HepG2 (cell line): ENCODE measurements around the gene RHBDL1. TPM values are rescaled to one million over a fixed set of nuclear protein-coding genes. Genes with fewer than 3 reads are reported as not detected.

Source experiments
- ARID2 ChIP-seq: sonication (generic); formaldehyde crosslinking; IDR thresholded peaks from 2 replicates; pipeline ENCODE4 v1.8.1; 2022; ENCODE audit warnings: mild to moderate bottlenecking, missing genetic modification reagents, borderline replicate concordance
- CBX2 ChIP-seq, 2 experiments: fragments of 200-600 bp in 1 of 2; sonication (generic); formaldehyde crosslinking in 1 of 2; IDR thresholded peaks; 2 replicates each; pipeline versions ENCODE4 v1.7.0 to v1.8.1; 2018 to 2022; ENCODE audit warnings: low read depth in 2 of 2, low read length in 1 of 2, mild to moderate bottlenecking in 1 of 2, missing genetic modification reagents in 1 of 2
- EHMT2 ChIP-seq: fragments of 200-600 bp; sonication (generic); IDR thresholded peaks from 2 replicates; pipeline ENCODE4 v1.7.0; 2017; ENCODE audit warnings: antibody characterized with exemption, low read depth, low read length, borderline replicate concordance
- MAF1 ChIP-seq: sonication (generic); formaldehyde crosslinking; IDR thresholded peaks from 2 replicates; pipeline ENCODE4 v1.5.0; 2020; ENCODE audit warnings: missing genetic modification reagents, borderline replicate concordance
- MTA3 ChIP-seq: sonication (generic); formaldehyde crosslinking; IDR thresholded peaks from 2 replicates; pipeline ENCODE4 v1.4.0; 2020; ENCODE audit warnings: missing genetic modification reagents
- MYC ChIP-seq: sonication (generic); formaldehyde crosslinking; IDR thresholded peaks from 2 replicates; pipeline ENCODE4 v1.9.0; 2021; ENCODE audit warnings: missing genetic modification reagents, borderline replicate concordance
- PHF20 ChIP-seq: sonication (generic); formaldehyde crosslinking; IDR thresholded peaks from 2 replicates; pipeline ENCODE4 v1.5.0; 2020; ENCODE audit warnings: mild to moderate bottlenecking, missing genetic modification reagents
- REL ChIP-seq: sonication (generic); formaldehyde crosslinking; conservative IDR thresholded peaks from 2 replicates; pipeline ENCODE4 v1.8.0; 2022; ENCODE audit warnings: mild to moderate bottlenecking, missing genetic modification reagents, moderate library complexity
- SOX5 ChIP-seq: IDR thresholded peaks from 2 replicates; pipeline ENCODE4 v1.6.1; 2016; ENCODE audit warnings: borderline replicate concordance
- SRF ChIP-seq: IDR thresholded peaks from 2 replicates; pipeline ENCODE4 v1.6.1; 2011; ENCODE audit warnings: mild to moderate bottlenecking, low read depth, low read length, moderate library complexity
- ZBTB38 ChIP-seq: sonication (generic); formaldehyde crosslinking; IDR thresholded peaks from 2 replicates; pipeline ENCODE4 v1.5.1; 2020; ENCODE audit warnings: mild to moderate bottlenecking, missing genetic modification reagents
- ZIK1 ChIP-seq: sonication (generic); formaldehyde crosslinking; IDR thresholded peaks from 2 replicates; pipeline ENCODE4 v1.5.0; 2020; ENCODE audit warnings: mild to moderate bottlenecking, low read depth, missing genetic modification reagents, borderline replicate concordance
- ZNF20 ChIP-seq: sonication (generic); formaldehyde crosslinking; IDR thresholded peaks from 2 replicates; pipeline ENCODE4 v1.4.0; 2020; ENCODE audit warnings: mild to moderate bottlenecking, moderate library complexity, missing genetic modification reagents
- ZNF263 ChIP-seq: sonication (generic); formaldehyde crosslinking; IDR thresholded peaks from 2 replicates; pipeline ENCODE4 v1.4.0; 2020; ENCODE audit warnings: missing genetic modification reagents
- ZNF556 ChIP-seq: sonication (generic); formaldehyde crosslinking; IDR thresholded peaks from 2 replicates; pipeline ENCODE4 v1.4.0; 2020; ENCODE audit warnings: mild to moderate bottlenecking, missing genetic modification reagents, borderline replicate concordance
- ZNF772 ChIP-seq: sonication (generic); formaldehyde crosslinking; IDR thresholded peaks from 2 replicates; pipeline ENCODE4 v1.5.0; 2020; ENCODE audit warnings: mild to moderate bottlenecking, missing genetic modification reagents
- polyA plus RNA-seq, 8 experiments: library from polyadenylated mRNA; depleted of rRNA in 3 of 8; stranded (reverse) in 7 of 8; unstranded in 1 of 8; fragments of >200 nt; fragmentation: Illumina TruSeq in 4 of 8; extraction: Trizol in 4 of 8; gene quantifications; 2 replicates each; pipeline versions ENCODE4 v1.2.1 to v1.2.3, GENCODE V29; 2011 to 2016; ENCODE audit warnings: low read depth in 4 of 8, missing spikeins in 1 of 8, mixed read lengths in 1 of 8; ENCODE audit not compliant: insufficient read depth in 1 of 8
- total RNA-seq, 5 experiments: library from RNA; depleted of rRNA; stranded (reverse); fragments of >200 nt; fragmentation: Illumina TruSeq; extraction: Trizol; gene quantifications; 2 replicates each; pipeline ENCODE4 v1.2.3, GENCODE V29; 2016; ENCODE audit warnings: low read depth in 1 of 5
- TF ChIP-seq, protein P1 (sequence below): sonication (generic); formaldehyde crosslinking; IDR thresholded peaks from 2 replicates; pipeline ENCODE4 v1.8.1; 2023; ENCODE audit warnings: mild to moderate bottlenecking, missing genetic modification reagents
- TF ChIP-seq, protein P2 (sequence below): sonication (generic); formaldehyde crosslinking; IDR thresholded peaks from 2 replicates; pipeline ENCODE4 v1.8.0; 2022; ENCODE audit warnings: mild to moderate bottlenecking, missing genetic modification reagents, moderate library complexity
- TF ChIP-seq, protein P3 (sequence below): IDR thresholded peaks from 2 replicates; pipeline ENCODE4 v1.6.1; 2012; ENCODE audit warnings: low read length, improper control_type of control experiment
- TF ChIP-seq, protein P4 (sequence below): sonication (generic); formaldehyde crosslinking; IDR thresholded peaks from 2 replicates; pipeline ENCODE4 v1.4.0; 2020; ENCODE audit warnings: missing genetic modification reagents
- TF ChIP-seq, protein P5 (sequence below): sonication (generic); formaldehyde crosslinking; conservative IDR thresholded peaks from 2 replicates; pipeline ENCODE4 v1.8.1; 2023; ENCODE audit warnings: missing genetic modification reagents

The RHBDL1 gene
- total and polyA plus RNA-seq, 2 of the 13 experiments (the other 11 are each of a cell fraction or from before 2014, with no cell fraction given) = 1.8 to 3.8 TPM

DNA sequence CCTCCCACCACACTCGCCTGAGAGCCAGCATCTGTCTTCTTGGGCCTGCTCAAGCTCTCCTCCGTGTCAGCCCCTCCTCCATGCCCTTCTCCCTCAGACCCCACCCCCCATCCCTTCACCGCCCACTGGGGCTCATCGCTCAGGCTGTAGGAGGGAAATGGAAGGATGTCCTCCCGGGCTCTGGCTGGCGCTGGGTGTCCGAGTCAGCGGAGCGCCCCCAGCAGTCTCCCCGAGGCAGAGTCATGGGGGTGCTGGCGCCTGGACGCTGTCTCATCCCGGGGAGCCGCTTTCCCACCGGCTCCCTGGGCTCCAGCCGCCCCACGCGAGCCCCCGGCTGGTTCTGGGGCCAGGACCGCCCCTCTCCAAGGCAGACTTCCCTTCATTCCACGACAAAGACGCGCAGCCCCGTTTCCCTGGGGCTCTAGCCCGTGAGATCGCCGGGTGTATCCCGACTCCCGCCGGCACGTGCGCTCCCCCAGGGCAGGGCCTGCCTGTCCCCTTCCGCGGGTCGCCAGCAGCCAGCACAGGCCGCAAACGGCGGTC lies 45.0 kb downstream of the RHBDL1 start (continued):
- TF ChIP-seq, protein P1, sequence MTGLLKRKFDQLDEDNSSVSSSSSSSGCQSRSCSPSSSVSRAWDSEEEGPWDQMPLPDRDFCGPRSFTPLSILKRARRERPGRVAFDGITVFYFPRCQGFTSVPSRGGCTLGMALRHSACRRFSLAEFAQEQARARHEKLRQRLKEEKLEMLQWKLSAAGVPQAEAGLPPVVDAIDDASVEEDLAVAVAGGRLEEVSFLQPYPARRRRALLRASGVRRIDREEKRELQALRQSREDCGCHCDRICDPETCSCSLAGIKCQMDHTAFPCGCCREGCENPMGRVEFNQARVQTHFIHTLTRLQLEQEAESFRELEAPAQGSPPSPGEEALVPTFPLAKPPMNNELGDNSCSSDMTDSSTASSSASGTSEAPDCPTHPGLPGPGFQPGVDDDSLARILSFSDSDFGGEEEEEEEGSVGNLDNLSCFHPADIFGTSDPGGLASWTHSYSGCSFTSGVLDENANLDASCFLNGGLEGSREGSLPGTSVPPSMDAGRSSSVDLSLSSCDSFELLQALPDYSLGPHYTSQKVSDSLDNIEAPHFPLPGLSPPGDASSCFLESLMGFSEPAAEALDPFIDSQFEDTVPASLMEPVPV (CRISPR knock-in tag) = no peak
- no peak for TF ChIP-seq MAF1
- TF ChIP-seq PHF20 = no peak; the same call in 1 of the 2 replicates
- TF ChIP-seq MTA3 (CRISPR knock-in tag) = no peak
- TF ChIP-seq, protein P2, sequence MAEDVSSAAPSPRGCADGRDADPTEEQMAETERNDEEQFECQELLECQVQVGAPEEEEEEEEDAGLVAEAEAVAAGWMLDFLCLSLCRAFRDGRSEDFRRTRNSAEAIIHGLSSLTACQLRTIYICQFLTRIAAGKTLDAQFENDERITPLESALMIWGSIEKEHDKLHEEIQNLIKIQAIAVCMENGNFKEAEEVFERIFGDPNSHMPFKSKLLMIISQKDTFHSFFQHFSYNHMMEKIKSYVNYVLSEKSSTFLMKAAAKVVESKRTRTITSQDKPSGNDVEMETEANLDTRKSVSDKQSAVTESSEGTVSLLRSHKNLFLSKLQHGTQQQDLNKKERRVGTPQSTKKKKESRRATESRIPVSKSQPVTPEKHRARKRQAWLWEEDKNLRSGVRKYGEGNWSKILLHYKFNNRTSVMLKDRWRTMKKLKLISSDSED (CRISPR knock-in tag) = 0 out of 2 replicates have a peak, but pooled peaks have one; percentile 40
- no peak for TF ChIP-seq ZNF20 (CRISPR knock-in tag)
- no peak for TF ChIP-seq ZNF556
- no peak for TF ChIP-seq SRF
- no peak for TF ChIP-seq CBX2 (IDR thresholded peaks at IDR 0.05; ENCODE audit: low read depth, low read length)
- TF ChIP-seq CBX2 (CRISPR knock-in tag; IDR thresholded peaks at IDR 0.05; ENCODE audit: low read depth) = no peak
- TF ChIP-seq, protein P3, sequence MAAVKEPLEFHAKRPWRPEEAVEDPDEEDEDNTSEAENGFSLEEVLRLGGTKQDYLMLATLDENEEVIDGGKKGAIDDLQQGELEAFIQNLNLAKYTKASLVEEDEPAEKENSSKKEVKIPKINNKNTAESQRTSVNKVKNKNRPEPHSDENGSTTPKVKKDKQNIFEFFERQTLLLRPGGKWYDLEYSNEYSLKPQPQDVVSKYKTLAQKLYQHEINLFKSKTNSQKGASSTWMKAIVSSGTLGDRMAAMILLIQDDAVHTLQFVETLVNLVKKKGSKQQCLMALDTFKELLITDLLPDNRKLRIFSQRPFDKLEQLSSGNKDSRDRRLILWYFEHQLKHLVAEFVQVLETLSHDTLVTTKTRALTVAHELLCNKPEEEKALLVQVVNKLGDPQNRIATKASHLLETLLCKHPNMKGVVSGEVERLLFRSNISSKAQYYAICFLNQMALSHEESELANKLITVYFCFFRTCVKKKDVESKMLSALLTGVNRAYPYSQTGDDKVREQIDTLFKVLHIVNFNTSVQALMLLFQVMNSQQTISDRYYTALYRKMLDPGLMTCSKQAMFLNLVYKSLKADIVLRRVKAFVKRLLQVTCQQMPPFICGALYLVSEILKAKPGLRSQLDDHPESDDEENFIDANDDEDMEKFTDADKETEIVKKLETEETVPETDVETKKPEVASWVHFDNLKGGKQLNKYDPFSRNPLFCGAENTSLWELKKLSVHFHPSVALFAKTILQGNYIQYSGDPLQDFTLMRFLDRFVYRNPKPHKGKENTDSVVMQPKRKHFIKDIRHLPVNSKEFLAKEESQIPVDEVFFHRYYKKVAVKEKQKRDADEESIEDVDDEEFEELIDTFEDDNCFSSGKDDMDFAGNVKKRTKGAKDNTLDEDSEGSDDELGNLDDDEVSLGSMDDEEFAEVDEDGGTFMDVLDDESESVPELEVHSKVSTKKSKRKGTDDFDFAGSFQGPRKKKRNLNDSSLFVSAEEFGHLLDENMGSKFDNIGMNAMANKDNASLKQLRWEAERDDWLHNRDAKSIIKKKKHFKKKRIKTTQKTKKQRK = no peak
- no peak for TF ChIP-seq ZBTB38 (CRISPR knock-in tag)
- no peak for TF ChIP-seq ARID2 (CRISPR knock-in tag)
- no peak for TF ChIP-seq EHMT2
- TF ChIP-seq ZNF263 (CRISPR knock-in tag) = no peak
- TF ChIP-seq, protein P4, sequence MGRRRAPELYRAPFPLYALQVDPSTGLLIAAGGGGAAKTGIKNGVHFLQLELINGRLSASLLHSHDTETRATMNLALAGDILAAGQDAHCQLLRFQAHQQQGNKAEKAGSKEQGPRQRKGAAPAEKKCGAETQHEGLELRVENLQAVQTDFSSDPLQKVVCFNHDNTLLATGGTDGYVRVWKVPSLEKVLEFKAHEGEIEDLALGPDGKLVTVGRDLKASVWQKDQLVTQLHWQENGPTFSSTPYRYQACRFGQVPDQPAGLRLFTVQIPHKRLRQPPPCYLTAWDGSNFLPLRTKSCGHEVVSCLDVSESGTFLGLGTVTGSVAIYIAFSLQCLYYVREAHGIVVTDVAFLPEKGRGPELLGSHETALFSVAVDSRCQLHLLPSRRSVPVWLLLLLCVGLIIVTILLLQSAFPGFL = no peak; the same call in 1 of the 2 replicates
- TF ChIP-seq ZNF772 (CRISPR knock-in tag) = no peak
- no peak for TF ChIP-seq SOX5 (CRISPR knock-in tag)
- TF ChIP-seq MYC (CRISPR knock-in tag) = no peak; the same call in 1 of the 2 replicates
- TF ChIP-seq, protein P5, sequence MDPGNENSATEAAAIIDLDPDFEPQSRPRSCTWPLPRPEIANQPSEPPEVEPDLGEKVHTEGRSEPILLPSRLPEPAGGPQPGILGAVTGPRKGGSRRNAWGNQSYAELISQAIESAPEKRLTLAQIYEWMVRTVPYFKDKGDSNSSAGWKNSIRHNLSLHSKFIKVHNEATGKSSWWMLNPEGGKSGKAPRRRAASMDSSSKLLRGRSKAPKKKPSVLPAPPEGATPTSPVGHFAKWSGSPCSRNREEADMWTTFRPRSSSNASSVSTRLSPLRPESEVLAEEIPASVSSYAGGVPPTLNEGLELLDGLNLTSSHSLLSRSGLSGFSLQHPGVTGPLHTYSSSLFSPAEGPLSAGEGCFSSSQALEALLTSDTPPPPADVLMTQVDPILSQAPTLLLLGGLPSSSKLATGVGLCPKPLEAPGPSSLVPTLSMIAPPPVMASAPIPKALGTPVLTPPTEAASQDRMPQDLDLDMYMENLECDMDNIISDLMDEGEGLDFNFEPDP (CRISPR knock-in tag) = 0 out of 2 replicates have a peak, but pooled peaks have one; percentile 85
- peak; percentile 20; the same call in 1 of the 2 replicates for TF ChIP-seq ZIK1 (CRISPR knock-in tag)
- TF ChIP-seq REL (CRISPR knock-in tag) = 0 out of 2 replicates have a peak, but pooled peaks have one; percentile 30
